Esophagus squamous epithelium (tissue), 5 donors: ENCODE results near the gene SAMD11. TPM values are rescaled to one million over a fixed set of nuclear protein-coding genes. Genes with fewer than 3 reads are reported as not detected.

Experiments used
- DNase-seq: peaks from one replicate; lab custom pipeline; 2025; lab: John Stamatoyannopoulos, UW
- H3K27ac ChIP-seq, 4 donors: fragments of 200-600 bp; sonication (generic); one replicate each; pipeline ENCODE4 v1.5.1; 2016 to 2019; ENCODE audit warnings: mild to moderate bottlenecking in 1 of 4
- H3K27me3 ChIP-seq, 4 donors: fragments of 200-600 bp; sonication (generic); 1 replicate in 3 of 4; 2 replicates in 1 of 4; pipeline versions ENCODE4 v1.5.1 to v1.6.0; 2017 to 2021; ENCODE audit warnings: antibody characterized with exemption in 1 of 4
- H3K36me3 ChIP-seq, 3 donors: fragments of 200-600 bp; sonication (generic); one replicate each; pipeline ENCODE4 v1.5.1; 2016 to 2019
- H3K4me1 ChIP-seq, 3 donors: fragments of 200-600 bp; sonication (generic); one replicate each; pipeline ENCODE4 v1.5.1; 2017 to 2019
- H3K4me3 ChIP-seq, 4 donors: fragments of 200-600 bp; sonication (generic); 1 replicate in 3 of 4; 2 replicates in 1 of 4; pipeline ENCODE4 v1.5.1; 2016 to 2019; ENCODE audit warnings: mild to moderate bottlenecking in 2 of 4, moderate library complexity in 1 of 4
- H3K9me3 ChIP-seq, 3 donors: fragments of 200-600 bp; sonication (generic); one replicate each; pipeline ENCODE4 v1.5.1; 2016 to 2019
- POLR2A ChIP-seq, 4 donors: fragments of 450-650 bp; IDR thresholded peaks; one replicate each; pipeline ENCODE4 v1.6.1; 2017; ENCODE audit warnings: antibody characterized with exemption in 4 of 4, mild to moderate bottlenecking in 4 of 4, moderate library complexity in 3 of 4
- WGBS, 2 donors: methylation state at CpG; one replicate each; pipeline ENCODE4 v1.1.5; 2018; 5-methylcytosine and 5-hydroxymethylcytosine counted together
- intact Hi-C: fragments of 100-400 bp; cut with DNase I; formaldehyde crosslinking; loops from one replicate; pipeline ENCODE4 v1.15.0; 2022
- total RNA-seq, 4 donors: library from RNA; depleted of rRNA; stranded (reverse); fragments of >200 nt; gene quantifications; one replicate each; pipeline ENCODE4 v1.1.0, GENCODE V29; 2016
- TF ChIP-seq, protein P1 (sequence below), 6 experiments: fragments of 450-650 bp in 4 of 6; fragments of 200-600 bp in 2 of 6; sonication (generic) in 2 of 6; IDR thresholded peaks; one replicate each; pipeline ENCODE4 v1.5.1; 2016 to 2019; ENCODE audit warnings: antibody characterized with exemption in 6 of 6, mild to moderate bottlenecking in 4 of 6, moderate library complexity in 4 of 6
- donor health status: DM: yes; HTN: yes; CAD: no.

The SAMD11 gene
- total RNA-seq, 4 donors from 2014 or later, result 0.48 to 0.95 (median 0.57) TPM; not detected in 1

DNA sequence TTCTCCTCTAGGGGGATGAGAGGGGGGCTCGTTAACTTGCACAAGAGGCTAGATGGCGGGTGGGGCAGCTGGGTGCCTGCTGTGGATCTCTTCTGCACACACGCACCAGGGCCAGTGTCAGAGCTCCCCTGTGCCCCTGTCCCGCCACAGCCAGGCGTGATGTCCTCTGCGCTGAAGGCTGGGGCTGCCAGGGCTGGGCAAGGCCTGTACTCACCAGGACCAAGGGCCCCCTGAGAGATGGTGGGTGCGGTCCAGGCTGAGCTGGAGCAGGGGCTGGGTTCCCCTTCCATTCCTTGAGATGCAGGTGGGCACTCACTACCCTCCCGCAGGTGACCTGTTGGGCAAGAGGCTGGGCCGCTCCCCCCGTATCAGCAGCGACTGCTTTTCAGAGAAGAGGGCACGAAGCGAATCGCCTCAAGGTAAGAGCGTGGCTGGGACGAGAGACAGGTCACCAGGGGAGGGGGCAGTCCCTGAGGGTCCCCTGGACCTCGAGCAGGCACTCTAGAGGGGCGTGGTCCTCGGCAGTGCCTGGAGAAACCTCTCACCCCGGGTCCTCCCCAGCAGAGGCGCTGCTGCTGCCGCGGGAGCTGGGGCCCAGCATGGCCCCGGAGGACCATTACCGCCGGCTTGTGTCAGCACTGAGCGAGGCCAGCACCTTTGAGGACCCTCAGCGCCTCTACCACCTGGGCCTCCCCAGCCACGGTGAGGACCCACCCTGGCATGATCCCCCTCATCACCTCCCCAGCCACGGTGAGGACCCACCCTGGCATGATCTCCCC lies 15.2 kb downstream of the SAMD11 start:
- TF ChIP-seq, protein P1, sequence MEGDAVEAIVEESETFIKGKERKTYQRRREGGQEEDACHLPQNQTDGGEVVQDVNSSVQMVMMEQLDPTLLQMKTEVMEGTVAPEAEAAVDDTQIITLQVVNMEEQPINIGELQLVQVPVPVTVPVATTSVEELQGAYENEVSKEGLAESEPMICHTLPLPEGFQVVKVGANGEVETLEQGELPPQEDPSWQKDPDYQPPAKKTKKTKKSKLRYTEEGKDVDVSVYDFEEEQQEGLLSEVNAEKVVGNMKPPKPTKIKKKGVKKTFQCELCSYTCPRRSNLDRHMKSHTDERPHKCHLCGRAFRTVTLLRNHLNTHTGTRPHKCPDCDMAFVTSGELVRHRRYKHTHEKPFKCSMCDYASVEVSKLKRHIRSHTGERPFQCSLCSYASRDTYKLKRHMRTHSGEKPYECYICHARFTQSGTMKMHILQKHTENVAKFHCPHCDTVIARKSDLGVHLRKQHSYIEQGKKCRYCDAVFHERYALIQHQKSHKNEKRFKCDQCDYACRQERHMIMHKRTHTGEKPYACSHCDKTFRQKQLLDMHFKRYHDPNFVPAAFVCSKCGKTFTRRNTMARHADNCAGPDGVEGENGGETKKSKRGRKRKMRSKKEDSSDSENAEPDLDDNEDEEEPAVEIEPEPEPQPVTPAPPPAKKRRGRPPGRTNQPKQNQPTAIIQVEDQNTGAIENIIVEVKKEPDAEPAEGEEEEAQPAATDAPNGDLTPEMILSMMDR (IDR thresholded peaks at IDR 0.05), result no peak
- TF ChIP-seq POLR2A (IDR thresholded peaks at IDR 0.05), result no peak
- H3K27ac ChIP-seq, result no peak overlapping the region
- H3K4me1 ChIP-seq, result peaks cover 40 to 70% (median 44%) of the 10 kb centered on the region in 3 donors
- H3K9me3 ChIP-seq, result no peaks in the 10 kb centered on the region
- WGBS, 2 donors, result 53 to 75% methylated on average over 3 to 5 of the region's 30 CpGs
- no peak overlapping the region for H3K4me3 ChIP-seq
- DNase-seq, result no peak
- H3K27me3 ChIP-seq, result peaks cover 27 to 93% (median 40%) of the 10 kb centered on the region in 4 donors
- H3K36me3 ChIP-seq, result peaks cover 0 to 4% (median 0%) of the 10 kb centered on the region in 3 donors
- intact Hi-C loops, result no loop called here

DNA sequence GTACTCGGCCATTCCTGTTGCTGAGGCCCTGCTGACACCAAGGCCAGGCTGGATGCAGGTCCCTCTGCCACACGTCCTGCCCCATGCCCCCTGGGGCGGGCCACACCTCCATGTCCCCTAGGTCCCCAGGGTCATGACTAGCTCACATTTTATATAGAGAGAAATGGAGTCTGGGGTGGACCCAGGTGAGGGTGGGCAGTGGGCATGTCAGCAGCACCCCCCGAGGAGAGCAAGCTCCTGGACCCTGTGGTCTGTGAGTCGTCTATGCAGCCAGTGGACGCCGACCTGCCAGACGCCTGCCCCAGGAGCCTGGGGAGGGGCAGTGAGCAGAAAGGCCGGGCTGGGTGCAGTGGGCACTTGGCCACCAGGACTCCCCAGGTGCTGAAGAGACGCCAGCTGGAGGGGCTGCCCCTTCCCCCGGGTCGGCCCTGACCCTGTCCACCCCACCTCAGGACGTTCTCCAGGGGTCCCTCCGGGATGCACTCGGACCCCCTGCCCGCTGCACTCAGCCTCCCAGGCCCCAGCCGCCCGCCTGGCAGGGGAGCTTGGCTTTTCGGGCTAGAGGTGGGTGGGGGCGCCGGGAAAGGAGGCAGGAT lies 15.9 kb downstream of the SAMD11 start:
- peak overlapping the region in 2 of 4 donors; percentile 45 to 69 for H3K4me3 ChIP-seq
- H3K4me1 ChIP-seq, result peaks cover 40 to 73% (median 44%) of the 10 kb centered on the region in 3 donors
- peak overlapping the region in 1 of 4 donors; percentile 40 for H3K27ac ChIP-seq
- peaks cover 0 to 11% (median 0%) of the 10 kb centered on the region in 3 donors for H3K36me3 ChIP-seq
- intact Hi-C loops, result no loop called here
- no peak for TF ChIP-seq POLR2A (IDR thresholded peaks at IDR 0.05)
- TF ChIP-seq, protein P1 (IDR thresholded peaks at IDR 0.05), result no peak
- whole genome bisulfite sequencing, 2 donors, result 10 to 11% methylated on average over 2 to 9 of the region's 21 CpGs
- DNase-seq, result no peak
- H3K9me3 ChIP-seq, result no peaks in the 10 kb centered on the region
- peaks cover 27 to 93% (median 40%) of the 10 kb centered on the region in 4 donors for H3K27me3 ChIP-seq

DNA sequence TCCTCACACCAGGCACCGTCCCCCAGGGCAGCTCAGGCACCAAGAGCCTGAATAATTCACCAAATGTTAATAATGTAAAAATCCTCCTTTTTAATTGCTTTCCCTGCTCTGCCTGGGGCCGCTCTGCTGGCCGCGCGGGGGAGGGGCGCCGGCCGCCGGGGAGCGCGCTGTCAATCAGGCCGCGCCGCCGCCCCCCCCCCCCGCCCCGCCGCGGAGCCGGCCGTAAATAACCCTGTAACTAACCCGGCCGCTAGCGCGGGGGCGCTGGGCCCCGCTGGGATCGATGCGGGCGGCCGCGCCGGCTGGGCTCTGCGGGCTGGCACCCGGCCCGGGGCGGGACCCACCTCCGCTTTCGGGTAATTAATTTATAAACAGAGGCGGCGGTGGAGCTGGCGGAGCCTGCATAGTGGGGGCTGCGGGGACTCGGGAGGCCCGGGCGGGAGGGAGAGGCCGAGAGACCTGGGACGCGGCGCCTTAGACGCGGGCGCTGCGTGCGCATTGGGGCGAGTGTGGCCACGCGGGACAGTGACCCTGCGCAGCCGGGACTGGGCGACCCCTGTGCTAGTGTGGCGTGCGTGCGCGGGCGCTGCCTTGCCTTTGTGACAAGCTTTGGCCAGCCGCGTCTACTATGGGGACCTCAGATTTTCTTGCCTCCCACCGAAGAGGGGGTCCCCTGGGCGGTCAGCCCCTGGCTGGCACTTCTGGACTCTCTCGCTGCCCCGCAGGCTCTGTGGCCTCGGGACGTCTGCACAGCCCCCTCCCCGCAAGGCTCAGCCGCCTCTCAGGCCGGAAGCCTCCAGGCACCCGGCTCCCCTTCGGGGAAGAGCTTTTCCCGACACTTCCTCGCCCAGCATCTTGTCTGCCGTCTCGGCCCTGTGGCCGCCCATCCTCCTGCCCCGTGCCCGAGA lies 16.6 kb downstream of the SAMD11 start:
- Histone ChIP-seq H3K4me3 (peak overlapping the region; percentile 9 to 69 (median 36)), H3K27ac (peak overlapping the region; percentile 21 to 49 (median 34)), H3K36me3 (peaks cover 0 to 19% (median 0%) of the 10 kb centered on the region in 3 donors), H3K9me3 (no peaks in the 10 kb centered on the region), H3K27me3 (peaks cover 27 to 85% (median 34%) of the 10 kb centered on the region in 4 donors), H3K4me1 (peaks cover 37 to 70% (median 43%) of the 10 kb centered on the region in 3 donors)
- intact Hi-C loops, result no loop called here
- no peak for TF ChIP-seq POLR2A (IDR thresholded peaks at IDR 0.05)
- TF ChIP-seq, protein P1 (IDR thresholded peaks at IDR 0.05), result peak in 1 of 6 experiments; percentile 5
- DNase-seq, result no peak
- WGBS, 2 donors, result 0 to 2% methylated on average over 1 to 13 of the region's 86 CpGs

DNA sequence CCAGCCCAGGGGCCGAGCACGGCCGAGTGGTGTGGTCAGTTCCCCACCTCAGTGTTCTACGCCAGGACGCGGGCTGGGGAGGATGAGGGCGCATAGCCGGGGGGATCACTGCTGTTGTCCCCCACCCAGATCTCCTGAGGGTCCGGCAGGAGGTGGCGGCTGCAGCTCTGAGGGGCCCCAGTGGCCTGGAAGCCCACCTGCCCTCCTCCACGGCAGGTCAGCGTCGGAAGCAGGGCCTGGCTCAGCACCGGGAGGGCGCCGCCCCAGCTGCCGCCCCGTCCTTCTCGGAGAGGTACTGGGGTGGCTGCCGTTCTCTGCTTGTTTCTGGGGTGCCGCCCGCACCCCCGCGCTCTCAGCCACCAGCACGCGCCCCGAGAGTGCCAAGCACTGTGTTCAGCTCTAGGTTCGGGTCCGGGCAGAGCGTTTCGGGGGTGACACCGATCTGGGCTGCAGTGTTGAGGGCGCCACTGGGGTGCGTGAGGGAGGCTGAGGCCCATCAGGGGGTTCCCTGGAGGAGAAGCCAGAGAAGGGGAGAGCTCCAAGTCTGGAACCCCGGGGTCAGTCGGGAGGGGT lies 17.4 kb downstream of the SAMD11 start:
- TF ChIP-seq, protein P1 (IDR thresholded peaks at IDR 0.05), result no peak
- no peak for TF ChIP-seq POLR2A (IDR thresholded peaks at IDR 0.05)
- intact Hi-C loops, result no loop called here
- no CpG with 5 or more reads among the region's 36 CpGs for WGBS, 2 donors
- no peaks in the 10 kb centered on the region for H3K9me3 ChIP-seq
- H3K27ac ChIP-seq, result peak overlapping the region; percentile 21 to 49 (median 34)
- peak overlapping the region in 3 of 4 donors; percentile 26 to 69 (median 45) for H3K4me3 ChIP-seq
- H3K36me3 ChIP-seq, result peaks cover 0 to 26% (median 5%) of the 10 kb centered on the region in 3 donors
- H3K27me3 ChIP-seq, result peaks cover 26 to 78% (median 30%) of the 10 kb centered on the region in 4 donors
- peaks cover 30 to 63% (median 36%) of the 10 kb centered on the region in 3 donors for H3K4me1 ChIP-seq
- DNase-seq, result no peak
